KMS-11 (cell line): ENCODE data around the gene UBE2O.

Source experiments
- H2AFZ ChIP-seq: fragments of 200-600 bp; sonication (generic); 2 replicates; pipeline ENCODE4 v1.6.1; 2016; ENCODE audit warnings: antibody characterized with exemption, mixed run types, low read depth
- H3K27ac ChIP-seq: fragments of 200-600 bp; sonication (generic); 2 replicates; pipeline ENCODE4 v1.6.1; 2016; ENCODE audit warnings: mild to moderate bottlenecking, mixed run types
- H3K27me3 ChIP-seq: fragments of 200-600 bp; sonication (generic); 2 replicates; pipeline ENCODE4 v1.6.1; 2017; ENCODE audit warnings: mild to moderate bottlenecking, low read depth, mixed run types, moderate library complexity; ENCODE audit not compliant: insufficient read depth
- H3K36me3 ChIP-seq: fragments of 200-600 bp; sonication (generic); 2 replicates; pipeline ENCODE4 v1.6.1; 2017; ENCODE audit warnings: mild to moderate bottlenecking, mixed run types; ENCODE audit not compliant: insufficient read depth
- H3K4me1 ChIP-seq: fragments of 200-600 bp; sonication (generic); 2 replicates; pipeline ENCODE4 v1.6.1; 2016; ENCODE audit warnings: mild to moderate bottlenecking, low read depth, mixed run types; ENCODE audit not compliant: poor library complexity, severe bottlenecking
- H3K4me2 ChIP-seq: fragments of 200-600 bp; sonication (generic); 2 replicates; pipeline ENCODE4 v1.7.0; 2016; ENCODE audit warnings: mild to moderate bottlenecking, mixed run types
- H3K4me3 ChIP-seq: fragments of 200-600 bp; sonication (generic); IDR thresholded peaks from 2 replicates; pipeline ENCODE4 v1.6.1; 2017; ENCODE audit warnings: low read depth, low read length, mixed read lengths; ENCODE audit not compliant: insufficient read depth
- H3K79me2 ChIP-seq: fragments of 200-600 bp; sonication (generic); 2 replicates; pipeline ENCODE4 v1.6.1; 2016; ENCODE audit warnings: low read depth, mixed run types; ENCODE audit not compliant: insufficient read depth
- H3K9ac ChIP-seq: fragments of 200-600 bp; sonication (generic); 2 replicates; pipeline ENCODE4 v1.6.1; 2016; ENCODE audit warnings: mild to moderate bottlenecking, mixed run types
- H4K20me1 ChIP-seq: fragments of 200-600 bp; sonication (generic); 2 replicates; pipeline ENCODE4 v1.6.1; 2016; ENCODE audit warnings: mild to moderate bottlenecking, mixed run types; ENCODE audit not compliant: insufficient read depth
- CTCF ChIP-seq: fragments of 200-600 bp; sonication (generic); conservative IDR thresholded peaks from 2 replicates; pipeline ENCODE4 v1.6.1; 2017; ENCODE audit warnings: low read depth, mild to moderate bottlenecking, antibody characterized with exemption, low read length, moderate library complexity, mixed read lengths

UBE2O gene

GRCh38 chr17:76497699-76497978 lies 44.7 kb upstream of the UBE2O start:
- H3K27me3 ChIP-seq: no peaks in the 10 kb centered on the region
- H3K4me2 ChIP-seq: peak overlapping the region; percentile 26; the same call in 1 of the 2 replicates
- H3K4me3 ChIP-seq: no peak overlapping the region
- H3K4me1 ChIP-seq: peaks cover 87% of the 10 kb centered on the region
- TF ChIP-seq CTCF: no peak
- H2AFZ ChIP-seq: no peak overlapping the region
- no peak overlapping the region for H3K9ac ChIP-seq
- no peaks in the 10 kb centered on the region for H4K20me1 ChIP-seq
- peak overlapping the region; percentile 49; the same call in 1 of the 2 replicates for H3K27ac ChIP-seq
- H3K79me2 ChIP-seq: peaks cover 59% of the 10 kb centered on the region; the same call in 1 of the 2 replicates
- H3K36me3 ChIP-seq: no peaks in the 10 kb centered on the region

DNA sequence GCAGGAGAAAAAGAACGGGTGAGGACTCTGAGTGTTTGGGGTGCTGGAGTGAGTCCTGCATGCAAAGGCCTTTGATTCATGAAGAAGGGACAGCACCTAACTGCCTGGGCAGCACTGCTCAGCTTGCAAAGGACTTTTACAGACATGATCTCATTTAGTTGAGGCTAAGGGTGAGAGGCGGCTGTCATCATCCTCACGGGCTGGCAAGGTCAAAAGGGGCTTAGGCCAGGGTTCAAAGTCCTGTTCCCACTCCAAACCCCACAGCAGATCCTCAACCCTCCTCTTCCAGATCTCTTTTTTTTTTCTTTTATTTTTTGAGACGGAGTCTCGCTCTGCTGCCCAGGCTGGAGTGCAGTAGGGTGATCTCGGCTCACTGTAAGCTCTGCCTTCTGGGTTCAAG lies 43.5 kb upstream of the UBE2O start:
- Histone ChIP-seq H3K27me3 (no peaks in the 10 kb centered on the region), H3K9ac (no peak overlapping the region), H3K36me3 (no peaks in the 10 kb centered on the region), H3K4me1 (peaks cover 87% of the 10 kb centered on the region), H4K20me1 (no peaks in the 10 kb centered on the region), H3K79me2 (peaks cover 59% of the 10 kb centered on the region; the same call in 1 of the 2 replicates), H3K4me3 (no peak overlapping the region), H3K27ac (no peak overlapping the region), H2AFZ (no peak overlapping the region), H3K4me2 (no peak overlapping the region)
- TF ChIP-seq CTCF: no peak

- Histone ChIP-seq H3K27me3 (no peaks in the 10 kb centered on the region), H4K20me1 (no peaks in the 10 kb centered on the region), H2AFZ (no peak overlapping the region), H3K27ac (no peak overlapping the region), H3K9ac (no peak overlapping the region), H3K36me3 (no peaks in the 10 kb centered on the region), H3K4me3 (no peak overlapping the region), H3K79me2 (peaks cover 59% of the 10 kb centered on the region; the same call in 1 of the 2 replicates), H3K4me2 (peak overlapping the region; percentile 69; the same call in 1 of the 2 replicates), H3K4me1 (peaks cover 93% of the 10 kb centered on the region)
- no peak for TF ChIP-seq CTCF
Observed at GRCh38 chr17:76495663-76496400, 42.9 kb upstream of the UBE2O start.

- peak overlapping the region; percentile 80 for H3K27ac ChIP-seq
- peak overlapping the region; percentile 53 for H3K9ac ChIP-seq
- H2AFZ ChIP-seq: no peak overlapping the region
- H3K36me3 ChIP-seq: no peaks in the 10 kb centered on the region
- no peaks in the 10 kb centered on the region for H3K27me3 ChIP-seq
- H4K20me1 ChIP-seq: no peaks in the 10 kb centered on the region
- H3K4me2 ChIP-seq: peak overlapping the region; percentile 69
- peaks cover 37% of the 10 kb centered on the region; the same call in 1 of the 2 replicates for H3K79me2 ChIP-seq
- H3K4me1 ChIP-seq: peaks cover 98% of the 10 kb centered on the region
- H3K4me3 ChIP-seq: peak overlapping the region; percentile 47
- TF ChIP-seq CTCF: no peak
Observed at GRCh38 chr17:76493505-76494167, 40.7 kb upstream of the UBE2O start.
